SK-N-SH treated with all-trans-retinoic acid at 6 μM for 48 hours (cell line): ENCODE data around the gene ACVR1B.

Experiments
- ATAC-seq: fragments of 200-7000 bp; cut with Tn5 transposase; 3 replicates; pipeline ENCODE4 v1.9.1; 2020; ENCODE audit warnings: mild to moderate bottlenecking, moderate library complexity
- BACH2 ChIP-seq: fragments of 250-450 bp; sonication (Bioruptor Pico); IDR thresholded peaks from 2 replicates; pipeline ENCODE4 v1.9.0; 2021; ENCODE audit warnings: mild to moderate bottlenecking, borderline replicate concordance
- CSDC2 ChIP-seq: fragments of 250-450 bp; sonication (Bioruptor Pico); IDR thresholded peaks from 2 replicates; pipeline ENCODE4 v1.5.0; 2020; ENCODE audit warnings: mild to moderate bottlenecking, moderate library complexity
- CSRNP3 ChIP-seq: fragments of 250-450 bp; sonication (Bioruptor Pico); IDR thresholded peaks from 2 replicates; pipeline ENCODE4 v1.5.1; 2021; ENCODE audit warnings: mild to moderate bottlenecking, moderate library complexity
- ESRRG ChIP-seq: fragments of 250-450 bp; sonication (Bioruptor Pico); IDR thresholded peaks from 2 replicates; pipeline ENCODE4 v1.6.1; 2021; ENCODE audit warnings: mild to moderate bottlenecking
- GLIS3 ChIP-seq: fragments of 250-450 bp; sonication (Bioruptor Pico); IDR thresholded peaks from 2 replicates; pipeline ENCODE4 v1.5.0; 2020; ENCODE audit warnings: mild to moderate bottlenecking, moderate library complexity
- ISL1 ChIP-seq: fragments of 250-450 bp; sonication (Bioruptor Pico); IDR thresholded peaks from 2 replicates; pipeline ENCODE4 v2.1.2; 2022; ENCODE audit warnings: mild to moderate bottlenecking, moderate library complexity
- OSR1 ChIP-seq: fragments of 250-450 bp; sonication (Bioruptor Pico); IDR thresholded peaks from 2 replicates; pipeline ENCODE4 v1.8.0; 2022; ENCODE audit warnings: moderate library complexity, mild to moderate bottlenecking, inconsistent platforms
- PATZ1 ChIP-seq: fragments of 250-450 bp; sonication (Bioruptor Pico); IDR thresholded peaks from 2 replicates; pipeline ENCODE4 v1.8.0; 2020; ENCODE audit warnings: mild to moderate bottlenecking, moderate library complexity, borderline replicate concordance
- RARB ChIP-seq: fragments of 250-450 bp; sonication (Bioruptor Pico); IDR thresholded peaks from 2 replicates; pipeline ENCODE4 v1.8.0; 2021; ENCODE audit warnings: mild to moderate bottlenecking, moderate library complexity
- TCF4 ChIP-seq: fragments of 250-450 bp; sonication (Bioruptor Pico); IDR thresholded peaks from 2 replicates; pipeline ENCODE4 v1.8.0; 2021; ENCODE audit warnings: mild to moderate bottlenecking, moderate library complexity, borderline replicate concordance
- TSHZ2 ChIP-seq: fragments of 250-450 bp; sonication (Bioruptor Pico); IDR thresholded peaks from 2 replicates; pipeline ENCODE4 v1.5.0; 2020; ENCODE audit warnings: mild to moderate bottlenecking, moderate library complexity
- ZC3H10 ChIP-seq: fragments of 250-450 bp; sonication (Bioruptor Pico); IDR thresholded peaks from 2 replicates; pipeline ENCODE4 v1.5.1; 2021; ENCODE audit warnings: mild to moderate bottlenecking, moderate library complexity
- ZFP3 ChIP-seq: fragments of 250-450 bp; sonication (Bioruptor Pico); IDR thresholded peaks from 2 replicates; pipeline ENCODE4 v1.5.0; 2020; ENCODE audit warnings: mild to moderate bottlenecking, moderate library complexity
- ZFP30 ChIP-seq: fragments of 450-650 bp; formaldehyde crosslinking; IDR thresholded peaks from 2 replicates; pipeline ENCODE4 v1.5.0; 2022; ENCODE audit warnings: mild to moderate bottlenecking, moderate library complexity
- ZNF565 ChIP-seq: fragments of 450-650 bp; formaldehyde crosslinking; conservative IDR thresholded peaks from 2 replicates; pipeline ENCODE4 v1.5.0; 2020; ENCODE audit warnings: low read depth, mild to moderate bottlenecking, moderate library complexity
- ZNF70 ChIP-seq: fragments of 450-650 bp; formaldehyde crosslinking; IDR thresholded peaks from 2 replicates; pipeline ENCODE4 v1.5.0; 2020; ENCODE audit warnings: mild to moderate bottlenecking, moderate library complexity
- ZNF8 ChIP-seq: fragments of 450-650 bp; formaldehyde crosslinking; IDR thresholded peaks from 2 replicates; pipeline ENCODE4 v1.5.0; 2020; ENCODE audit warnings: mild to moderate bottlenecking, moderate library complexity

The ACVR1B gene

GRCh38 chr12:52032804-52033445 lies 81.4 kb downstream of the ACVR1B start (continued):
- no peak for TF ChIP-seq CSRNP3 (CRISPR knock-in tag)

GRCh38 chr12:52033446-52034140 lies 82.1 kb downstream of the ACVR1B start:
- ATAC-seq = no peak
- TF ChIP-seq ZC3H10 (CRISPR knock-in tag) (no peak), CSRNP3 (CRISPR knock-in tag) (no peak), CSDC2 (CRISPR knock-in tag) (no peak), ZFP3 (CRISPR knock-in tag) (0 out of 2 replicates have a peak, but pooled peaks have one; percentile 31)

- ATAC-seq = no peak
- TF ChIP-seq ZFP30 (no peak), GLIS3 (CRISPR knock-in tag) (no peak), ZNF565 (no peak), BACH2 (CRISPR knock-in tag) (no peak), OSR1 (CRISPR knock-in tag) (no peak), TCF4 (no peak), RARB (CRISPR knock-in tag) (no peak), ZNF70 (CRISPR knock-in tag) (no peak), CSDC2 (CRISPR knock-in tag) (no peak)
- TF ChIP-seq, all 23 proteins: peak for 0
These were observed 83.7 kb downstream of the ACVR1B start for GRCh38 chr12:52035190-52035589.

GRCh38 chr12:52035926-52036325 lies 84.4 kb downstream of the ACVR1B start:
- ATAC-seq = no peak
- TF ChIP-seq CSDC2 (CRISPR knock-in tag) (no peak), ZNF8 (CRISPR knock-in tag) (no peak), CSRNP3 (CRISPR knock-in tag) (no peak), ZFP30 (no peak)

- ATAC-seq = peak; percentile 22
- TF ChIP-seq TSHZ2 (CRISPR knock-in tag) = peak; percentile 35; the same call in 1 of the 2 replicates
- TF ChIP-seq ZFP3 (CRISPR knock-in tag) = 0 out of 2 replicates have a peak, but pooled peaks have one; percentile 22
- no peak for TF ChIP-seq TCF4
- no peak for TF ChIP-seq ISL1 (CRISPR knock-in tag)
- no peak for TF ChIP-seq CSDC2 (CRISPR knock-in tag)
- TF ChIP-seq ZFP30 = no peak
- no peak for TF ChIP-seq CSRNP3 (CRISPR knock-in tag)
- TF ChIP-seq PATZ1 (CRISPR knock-in tag) = peak; percentile 71; the same call in 1 of the 2 replicates
- no peak for TF ChIP-seq ESRRG
These were observed 85.2 kb downstream of the ACVR1B start for GRCh38 chr12:52036587-52037171.
